Spleen (tissue), 7 donors: ENCODE data around the gene CARHSP1.

Source experiments
- CTCF ChIP-seq, 11 experiments: fragments of 200-600 bp in 7 of 11; fragments of 450-650 bp in 4 of 11; sonication (generic) in 4 of 11; IDR thresholded peaks in 8 of 11; conservative IDR thresholded peaks in 3 of 11; 1 replicate in 7 of 11; 2 replicates in 4 of 11; pipeline versions ENCODE4 v1.4.0 to v1.8.0; 2016 to 2021; ENCODE audit warnings: antibody characterized with exemption in 11 of 11, inconsistent platforms in 4 of 11, mild to moderate bottlenecking in 1 of 11
- POLR2A ChIP-seq, 3 donors: fragments of 450-650 bp; IDR thresholded peaks; one replicate each; pipeline ENCODE4 v1.5.1; 2017; ENCODE audit warnings: antibody characterized with exemption in 3 of 3, mild to moderate bottlenecking in 1 of 3
- POLR2AphosphoS5 ChIP-seq, 3 donors: sonication (generic); formaldehyde crosslinking; IDR thresholded peaks; one replicate each; pipeline ENCODE4 v1.5.1; 2017; ENCODE audit warnings: antibody characterized with exemption in 3 of 3
- donor health status: DM: no; HTN: no; CAD: no; lungs with moderate emphysema.
- donor health status: DM: no; HTN: no; CAD: no.
- donor health status: DM: no; HTN: no; CAD: no.

DNA sequence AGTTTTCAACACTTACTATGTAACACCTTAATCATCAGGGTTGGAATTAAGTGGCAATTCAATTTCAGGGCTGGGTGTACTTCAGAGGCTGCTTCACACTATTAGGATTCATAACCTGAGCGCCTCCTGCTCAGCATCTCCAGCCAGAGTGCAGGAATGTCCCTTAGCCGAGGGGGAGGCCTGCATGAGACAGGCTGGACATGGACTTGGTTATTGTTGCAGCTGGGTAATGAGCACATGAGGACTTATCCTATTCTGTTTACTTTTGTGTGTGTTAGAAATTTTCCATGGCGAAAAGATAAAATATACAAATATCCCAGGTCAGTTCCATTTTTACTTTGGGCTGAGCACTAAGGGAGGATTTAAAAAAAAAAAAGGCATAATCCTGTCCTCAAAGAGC, 60.8 kb downstream of the CARHSP1 start:
- TF ChIP-seq POLR2A (IDR thresholded peaks at IDR 0.05) (no peak), CTCF (IDR thresholded peaks at IDR 0.05 in 8 of 11, conservative IDR thresholded peaks at IDR 0.05 in 3 of 11) (no peak), POLR2AphosphoS5 (IDR thresholded peaks at IDR 0.05) (no peak)
